Measurements from ENCODE around the gene KLHL29. TPM values are rescaled to one million over a fixed set of nuclear protein-coding genes. Genes with fewer than 3 reads are reported as not detected.

KLHL29 gene
- total RNA-seq, 1 experiment from 2014 or later, result 7.7 TPM

GRCh38 chr2:23567161-23567756, 182.3 kb downstream of the KLHL29 start:
- in situ Hi-C loops (cut with HindIII; ENCODE audit: low pct_unique_long_range_greater_than_20kb, low sequenced_read_pairs), result no loop called here
- ChIA-PET POLR2A (no interaction called here), CTCF (interaction anchor here (0.5 kb wide), 1 partner anchor 163 kb away, joined by 3 read pairs; no protein-coding TSS in a partner anchor)
- DNase-seq (ENCODE audit: low read depth, low spot score) (no peak), ATAC-seq (no peak)
- no peaks in the 10 kb centered on the region for H3K27me3 ChIP-seq (ENCODE audit: control insufficient read depth, insufficient read depth, low read length)
- H3K4me1 ChIP-seq (ENCODE audit: control insufficient read depth, insufficient read depth, low read length), result no peaks in the 10 kb centered on the region
- no TSS peak for BruUV-seq (replicated peaks)
- no peaks in the 10 kb centered on the region for H3K36me3 ChIP-seq (ENCODE audit: control insufficient read depth, insufficient read depth, low read length)
- no peak overlapping the region for H3K4me3 ChIP-seq (ENCODE audit: low read depth in 2 of 2, low read length in 2 of 2)
- TF ChIP-seq POLR2AphosphoS5 (IDR thresholded peaks at IDR 0.05; ENCODE audit: low read depth, low read length), result no peak
- no peak for TF ChIP-seq SIN3A (IDR thresholded peaks at IDR 0.05; ENCODE audit: borderline replicate concordance, insufficient read depth, low read depth, low read length)
- no peak for TF ChIP-seq REST (IDR thresholded peaks at IDR 0.05; ENCODE audit: insufficient read depth in 1 of 2, low read depth in 2 of 2, low read length in 1 of 2)
- TF ChIP-seq TCF7L2 (IDR thresholded peaks at IDR 0.05; ENCODE audit: low read depth, low read length), result no peak
- TF ChIP-seq CTCF (IDR thresholded peaks at IDR 0.05), result no peak
- intact Hi-C loops (cut with micrococcal nuclease; ENCODE audit: unreplicated experiment), result no loop called here
- no peak overlapping the region for H3K27ac ChIP-seq (ENCODE audit: low read length)
- no peaks in the 10 kb centered on the region for H3K9me3 ChIP-seq (ENCODE audit: control insufficient read depth, insufficient read depth, low read depth, low read length)

- Histone ChIP-seq H3K27ac (ENCODE audit: low read length) (no peak overlapping the region), H3K36me3 (ENCODE audit: control insufficient read depth, insufficient read depth, low read length) (no peaks in the 10 kb centered on the region), H3K4me1 (ENCODE audit: control insufficient read depth, insufficient read depth, low read length) (no peaks in the 10 kb centered on the region), H3K9me3 (ENCODE audit: control insufficient read depth, insufficient read depth, low read depth, low read length) (no peaks in the 10 kb centered on the region), H3K27me3 (ENCODE audit: control insufficient read depth, insufficient read depth, low read length) (no peaks in the 10 kb centered on the region), H3K4me3 (ENCODE audit: low read depth in 2 of 2, low read length in 2 of 2) (no peak overlapping the region)
- BruUV-seq (replicated peaks), result no TSS peak
- no peak for ATAC-seq
- in situ Hi-C loops (cut with HindIII; ENCODE audit: low pct_unique_long_range_greater_than_20kb, low sequenced_read_pairs) (no loop called here), intact Hi-C loops (cut with micrococcal nuclease; ENCODE audit: unreplicated experiment) (no loop called here)
- ChIA-PET CTCF (no interaction called here), POLR2A (no interaction called here)
- no peak for DNase-seq (ENCODE audit: low read depth, low spot score)
- no peak for TF ChIP-seq REST (IDR thresholded peaks at IDR 0.05; ENCODE audit: insufficient read depth in 1 of 2, low read depth in 2 of 2, low read length in 1 of 2)
These were observed 183.2 kb downstream of the KLHL29 start for GRCh38 chr2:23568211-23568610.

All from Panc1 (cell line).